ENCODE data around the gene PCDHA13. TPM values are rescaled to one million over a fixed set of nuclear protein-coding genes. Genes with fewer than 3 reads are reported as not detected.

Gene PCDHA13
- total and polyA plus RNA-seq, 2 of the 4 experiments (the other 2 are of a cell fraction): not detected

GRCh38 chr5:140855772-140856674, 25.9 kb upstream of the PCDHA13 start, which contains the start of gene PCDHA10:
PCDHA10 (plus strand) TSS chr5:140855897; CDS start chr5:140856049, 152 bp downstream.
- no peak within 1 kb of the TSS for H3K27ac ChIP-seq (ENCODE audit: insufficient read depth, low read length)
- dilution Hi-C loops (cut with HindIII; ENCODE audit: low sequenced_read_pairs, unreplicated experiment): no loop called here
- no peak within 1 kb of the TSS for H4K8ac ChIP-seq (ENCODE audit: low read depth in 2 of 2, low read length in 2 of 2)
- no peak within 1 kb of the TSS for H3K4me3 ChIP-seq (ENCODE audit: insufficient read depth, low read depth, low read length)
- H2AK5ac ChIP-seq (ENCODE audit: low read depth, low read length): no peak within 1 kb of the TSS
- H2BK20ac ChIP-seq (ENCODE audit: low read depth, low read length): no peak within 1 kb of the TSS
- H3K23ac ChIP-seq (ENCODE audit: low read depth, low read length): no peak within 1 kb of the TSS
- H4K20me1 ChIP-seq (ENCODE audit: insufficient read depth, low read length): no peaks in the 10 kb centered on the region
- in situ Hi-C loops (cut with MboI; ENCODE audit: low sequenced_read_pairs): no loop called here
- DNase-seq (no peak), ATAC-seq (ENCODE audit: low read depth) (no peak)
- peaks cover 19% of the 10 kb centered on the region for H3K9me3 ChIP-seq (ENCODE audit: control insufficient read depth, insufficient read depth, low read length)
- no peak within 1 kb of the TSS for H3K9ac ChIP-seq (ENCODE audit: low read depth, low read length)
- no peak within 1 kb of the TSS for H3K4me2 ChIP-seq (ENCODE audit: low read depth, low read length)
- TF ChIP-seq MAZ (IDR thresholded peaks at IDR 0.05; ENCODE audit: borderline replicate concordance, low read depth, low read length) (no peak), FOS (IDR thresholded peaks at IDR 0.05; ENCODE audit: low read depth, low read length) (no peak), USF2 (IDR thresholded peaks at IDR 0.05; ENCODE audit: low read depth, low read length) (no peak), RFX5 (IDR thresholded peaks at IDR 0.05; ENCODE audit: low read depth, low read length) (no peak), CEBPB (IDR thresholded peaks at IDR 0.05; ENCODE audit: low read depth, low read length) (no peak), RAD21 (IDR thresholded peaks at IDR 0.05; ENCODE audit: low read length) (no peak)
- WGBS, 2 experiments (ENCODE audit: extremely low coverage in 2 of 2, insufficient read length in 1 of 2): 28% methylated on average over 8 of the region's 44 CpGs; no CpG with 5 or more reads in 1 of the 2 experiments
- H3K14ac ChIP-seq (replicated peaks; ENCODE audit: low read depth, low read length): no peak within 1 kb of the TSS
- H3K79me1 ChIP-seq (ENCODE audit: low read depth in 1 of 2, low read length in 2 of 2): no peaks in the 10 kb centered on the region
- no peak within 1 kb of the TSS for H2AFZ ChIP-seq (replicated peaks; ENCODE audit: low read length, poor library complexity)
- H3K27me3 ChIP-seq (ENCODE audit: control insufficient read depth, insufficient read depth, low read length): no peaks in the 10 kb centered on the region
- no peak within 1 kb of the TSS for H3K4ac ChIP-seq (ENCODE audit: low read depth, low read length)
- no peak within 1 kb of the TSS for H3K18ac ChIP-seq (ENCODE audit: low read depth, low read length)
- no peaks in the 10 kb centered on the region for H3K36me3 ChIP-seq (ENCODE audit: control insufficient read depth, insufficient read depth, low read length)
- intact Hi-C loops (cut with micrococcal nuclease): no loop called here
- no peak within 1 kb of the TSS for H2BK15ac ChIP-seq (ENCODE audit: low read depth, low read length)
- CTCF ChIA-PET: no interaction called here
- no peaks in the 10 kb centered on the region for H3K4me1 ChIP-seq (ENCODE audit: control insufficient read depth, insufficient read depth, low read length)
- no TSS peak for BruUV-seq (replicated peaks)
- no peak within 1 kb of the TSS for H2BK120ac ChIP-seq (ENCODE audit: low read depth, low read length)
- H4K91ac ChIP-seq (ENCODE audit: insufficient read depth, low read depth, low read length): no peak within 1 kb of the TSS
- H2BK5ac ChIP-seq (ENCODE audit: low read depth, low read length, poor library complexity, severe bottlenecking): no peak within 1 kb of the TSS
- no peaks in the 10 kb centered on the region for H3K9me1 ChIP-seq (ENCODE audit: insufficient read depth, low read length)
- no peak within 1 kb of the TSS for H4K5ac ChIP-seq (ENCODE audit: low read depth, low read length)
- POLR2A ChIA-PET (ENCODE audit: unreplicated experiment): no interaction called here
- no peak within 1 kb of the TSS for H3K56ac ChIP-seq (ENCODE audit: extremely low read depth, insufficient read depth, low read length)
- H2AK9ac ChIP-seq (replicated peaks; ENCODE audit: low read depth, low read length, poor library complexity): no peak within 1 kb of the TSS

Data from IMR-90 (cell line).